K562 (cell line): Measurements from ENCODE around the gene SAMD11. TPM values are rescaled to one million over a fixed set of nuclear protein-coding genes. Genes with fewer than 3 reads are reported as not detected.

Experiments used
- CHD1 ChIP-seq: fragments of 200-600 bp; sonication (generic); IDR thresholded peaks from one replicate; pipeline ENCODE4 v1.6.1; 2012; ENCODE audit warnings: mild to moderate bottlenecking, moderate library complexity, low read length, inconsistent platforms
- FOXK1 ChIP-seq: sonication (generic); formaldehyde crosslinking; IDR thresholded peaks from 2 replicates; pipeline ENCODE4 v1.8.0; 2022; ENCODE audit warnings: missing genetic modification reagents, mild to moderate bottlenecking, borderline replicate concordance
- HDAC2 ChIP-seq: fragments of 450-650 bp; IDR thresholded peaks from 2 replicates; pipeline ENCODE4 v1.6.1; 2016; ENCODE audit warnings: mild to moderate bottlenecking
- HMGN3 ChIP-seq: IDR thresholded peaks from 2 replicates; pipeline ENCODE4 v1.6.1; 2011; ENCODE audit warnings: borderline replicate concordance, low read depth, mild to moderate bottlenecking, mixed read lengths, low read length; ENCODE audit not compliant: insufficient read length; ENCODE audit errors: extremely low read depth
- MAX ChIP-seq: sonication (generic); formaldehyde crosslinking; IDR thresholded peaks from 2 replicates; pipeline ENCODE4 v1.9.0; 2022; ENCODE audit warnings: mild to moderate bottlenecking, missing genetic modification reagents
- MYNN ChIP-seq, 2 experiments: sonication (generic); formaldehyde crosslinking in 1 of 2; IDR thresholded peaks; 2 replicates each; pipeline versions ENCODE4 v1.5.0 to v1.6.1; 2016 to 2020; ENCODE audit warnings: antibody characterized with exemption in 1 of 2, missing genetic modification reagents in 1 of 2
- PCBP2 ChIP-seq: fragments of 200-400 bp; formaldehyde crosslinking; IDR thresholded peaks from 2 replicates; pipeline ENCODE4 v1.6.1; 2018; ENCODE audit warnings: low read length, low read depth, mild to moderate bottlenecking, moderate library complexity; ENCODE audit not compliant: poor library complexity, severe bottlenecking
- POLR2A ChIP-seq: fragments of 450-650 bp; conservative IDR thresholded peaks from 2 replicates; pipeline ENCODE4 v1.6.1; 2016
- PRPF4 ChIP-seq: fragments of 200-400 bp; formaldehyde crosslinking; IDR thresholded peaks from one replicate; pipeline ENCODE4 v1.6.1; 2017; ENCODE audit warnings: low read length, low read depth, mild to moderate bottlenecking; ENCODE audit not compliant: insufficient read depth, poor library complexity, severe bottlenecking
- RBM17 ChIP-seq: fragments of 200-400 bp; formaldehyde crosslinking; IDR thresholded peaks from 2 replicates; pipeline ENCODE4 v1.6.1; 2017; ENCODE audit warnings: low read depth, mild to moderate bottlenecking, low read length, borderline replicate concordance
- RHOXF2B ChIP-seq: fragments of 250-450 bp; sonication (Bioruptor Pico); conservative IDR thresholded peaks from 2 replicates; pipeline ENCODE4 v1.5.1; 2021
- SIX5 ChIP-seq, 2 experiments: IDR thresholded peaks; 2 replicates each; pipeline ENCODE4 v1.6.1; 2011; ENCODE audit warnings: low read length in 2 of 2, borderline replicate concordance in 1 of 2, low read depth in 1 of 2, mild to moderate bottlenecking in 1 of 2, moderate library complexity in 1 of 2; ENCODE audit not compliant: insufficient read depth in 1 of 2
- STAT6 ChIP-seq: sonication (generic); formaldehyde crosslinking; IDR thresholded peaks from 2 replicates; pipeline ENCODE4 v1.8.1; 2023; ENCODE audit warnings: mild to moderate bottlenecking, missing genetic modification reagents
- XRCC5 ChIP-seq: fragments of 200-400 bp; formaldehyde crosslinking; IDR thresholded peaks from 2 replicates; pipeline ENCODE4 v1.6.1; 2017; ENCODE audit warnings: low read depth, mild to moderate bottlenecking, low read length
- ZNF24 ChIP-seq: fragments of 450-650 bp; IDR thresholded peaks from 2 replicates; pipeline ENCODE4 v1.6.1; 2016
- ZNF324 ChIP-seq: fragments of 250-450 bp; sonication (Bioruptor Pico); IDR thresholded peaks from 2 replicates; pipeline ENCODE4 v1.4.0; 2020; ENCODE audit warnings: mild to moderate bottlenecking
- ZNF511 ChIP-seq: sonication (generic); formaldehyde crosslinking; IDR thresholded peaks from 2 replicates; pipeline ENCODE4 v1.8.0; 2022; ENCODE audit warnings: mild to moderate bottlenecking, missing genetic modification reagents
- polyA plus RNA-seq, 8 experiments: library from polyadenylated mRNA; depleted of rRNA in 4 of 8; stranded (reverse) in 5 of 8; unstranded in 3 of 8; fragments of >200 nt; fragmentation: Nextera tagmentation in 2 of 8; fragmentation: Illumina TruSeq in 1 of 8; extraction: Ambion mirVana in 2 of 8; extraction: Trizol in 1 of 8; gene quantifications; 2 replicates each; pipeline versions ENCODE4 v1.2.1 to v1.2.3, GENCODE V29; 2011 to 2014; ENCODE audit warnings: inconsistent platforms in 1 of 8, missing spikeins in 1 of 8
- total RNA-seq, 7 experiments: library from RNA; depleted of rRNA in 6 of 7; stranded (reverse); fragments of >200 nt in 6 of 7; fragmentation: Illumina TruSeq in 2 of 7; extraction: Trizol in 2 of 7; gene quantifications; 2 replicates each; pipeline versions ENCODE4 v1.2.1 to v1.2.3, GENCODE V29; 2011 to 2021; ENCODE audit warnings: low replicate concordance in 1 of 7
- TF ChIP-seq, protein P1 (sequence below): sonication (generic); formaldehyde crosslinking; IDR thresholded peaks from 2 replicates; pipeline ENCODE4 v1.9.0; 2022; ENCODE audit warnings: mild to moderate bottlenecking, missing genetic modification reagents
- TF ChIP-seq, protein P2 (sequence below): fragments of 250-450 bp; sonication (Bioruptor Pico); IDR thresholded peaks from 2 replicates; pipeline ENCODE4 v1.5.0; 2021; ENCODE audit warnings: mild to moderate bottlenecking, borderline replicate concordance

Gene SAMD11
- total and polyA plus RNA-seq, 9 of the 15 experiments (the other 6 are each of a cell fraction or from before 2014, with no cell fraction given) = 0.07 to 0.82 (median 0.11) TPM; not detected in 2

- TF ChIP-seq RHOXF2B (no peak), ZNF511 (CRISPR knock-in tag) (peak; percentile 80; the same call in 1 of the 2 replicates), HMGN3 (peak; percentile 59), POLR2A (peak; percentile 92), MAX (CRISPR knock-in tag) (peak; percentile 79), SIX5 (IDR thresholded peaks at IDR 0.05; ENCODE audit: borderline replicate concordance in 1 of 2, insufficient read depth in 1 of 2, low read depth in 1 of 2, low read length in 2 of 2) (no peak), PRPF4 (no peak), PCBP2 (no peak), ZNF24 (no peak), MYNN (IDR thresholded peaks at IDR 0.05) (no peak), MYNN (CRISPR knock-in tag; IDR thresholded peaks at IDR 0.05) (0 out of 2 replicates have a peak, but pooled peaks have one; percentile 23), XRCC5 (0 out of 2 replicates have a peak, but pooled peaks have one; percentile 32), STAT6 (CRISPR knock-in tag) (peak; percentile 50; the same call in 1 of the 2 replicates), FOXK1 (0 out of 2 replicates have a peak, but pooled peaks have one; percentile 48), ZNF324 (CRISPR knock-in tag) (no peak), HDAC2 (peak; percentile 93), CHD1 (peak; percentile 35), RBM17 (no peak)
- TF ChIP-seq, protein P1, sequence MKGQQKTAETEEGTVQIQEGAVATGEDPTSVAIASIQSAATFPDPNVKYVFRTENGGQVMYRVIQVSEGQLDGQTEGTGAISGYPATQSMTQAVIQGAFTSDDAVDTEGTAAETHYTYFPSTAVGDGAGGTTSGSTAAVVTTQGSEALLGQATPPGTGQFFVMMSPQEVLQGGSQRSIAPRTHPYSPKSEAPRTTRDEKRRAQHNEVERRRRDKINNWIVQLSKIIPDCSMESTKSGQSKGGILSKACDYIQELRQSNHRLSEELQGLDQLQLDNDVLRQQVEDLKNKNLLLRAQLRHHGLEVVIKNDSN (CRISPR knock-in tag) = 0 out of 2 replicates have a peak, but pooled peaks have one; percentile 27
- TF ChIP-seq, protein P2, sequence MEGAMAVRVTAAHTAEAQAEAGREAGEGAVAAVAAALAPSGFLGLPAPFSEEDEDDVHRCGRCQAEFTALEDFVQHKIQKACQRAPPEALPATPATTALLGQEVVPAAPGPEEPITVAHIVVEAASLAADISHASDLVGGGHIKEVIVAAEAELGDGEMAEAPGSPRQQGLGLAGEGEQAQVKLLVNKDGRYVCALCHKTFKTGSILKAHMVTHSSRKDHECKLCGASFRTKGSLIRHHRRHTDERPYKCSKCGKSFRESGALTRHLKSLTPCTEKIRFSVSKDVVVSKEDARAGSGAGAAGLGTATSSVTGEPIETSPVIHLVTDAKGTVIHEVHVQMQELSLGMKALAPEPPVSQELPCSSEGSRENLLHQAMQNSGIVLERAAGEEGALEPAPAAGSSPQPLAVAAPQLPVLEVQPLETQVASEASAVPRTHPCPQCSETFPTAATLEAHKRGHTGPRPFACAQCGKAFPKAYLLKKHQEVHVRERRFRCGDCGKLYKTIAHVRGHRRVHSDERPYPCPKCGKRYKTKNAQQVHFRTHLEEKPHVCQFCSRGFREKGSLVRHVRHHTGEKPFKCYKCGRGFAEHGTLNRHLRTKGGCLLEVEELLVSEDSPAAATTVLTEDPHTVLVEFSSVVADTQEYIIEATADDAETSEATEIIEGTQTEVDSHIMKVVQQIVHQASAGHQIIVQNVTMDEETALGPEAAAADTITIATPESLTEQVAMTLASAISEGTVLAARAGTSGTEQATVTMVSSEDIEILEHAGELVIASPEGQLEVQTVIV (CRISPR knock-in tag) = no peak
Observed at GRCh38 chr1:958823-959730, 35.4 kb downstream of the SAMD11 start, which contains the start of gene NOC2L (continued).
